ENCODE data around the gene VPS33B. TPM values are rescaled to one million over a fixed set of nuclear protein-coding genes. Genes with fewer than 3 reads are reported as not detected.

Gene VPS33B
- polyA plus RNA-seq, 12 donors: 7.1 to 46.9 (median 11.2) TPM; not detected in 1

- no peak for DNase-seq
Measured at GRCh38 chr15:90952901-90953677, 69.3 kb downstream of the VPS33B start.

- no peak for DNase-seq
Measured at GRCh38 chr15:90950676-90951075, 71.7 kb downstream of the VPS33B start.

- DNase-seq: no peak
Measured at GRCh38 chr15:90949979-90950675, 72.3 kb downstream of the VPS33B start.

Other genes starting within 250 kb of the VPS33B start
- 10 to 100 TPM in 11 of 12 donors, not detected in 1; 21.5 to 53.8 (median 27.9) TPM for gene FURIN, start 154.0 kb downstream of the VPS33B start, polyA plus RNA-seq (ENCODE audit: insufficient read length in 12 of 12)
- 10 to 100 TPM in 9 of 12 donors, 1 to 10 TPM in 2, not detected in 1; 7.8 to 24.1 (median 11.4) TPM for gene FES, start 138.1 kb downstream of the VPS33B start, polyA plus RNA-seq (ENCODE audit: insufficient read length in 12 of 12)
- gene MAN2A2, start 119.3 kb downstream of the VPS33B start, polyA plus RNA-seq (ENCODE audit: insufficient read length in 12 of 12): 10 to 100 TPM in 11 of 12 donors, not detected in 1; 25.4 to 66.1 (median 35.7) TPM
- gene HDDC3, start 90.0 kb downstream of the VPS33B start, polyA plus RNA-seq (ENCODE audit: insufficient read length in 12 of 12): 10 to 100 TPM in 2 of 12 donors, 1 to 10 TPM in 9, not detected in 1; 7.2 to 12.6 (median 8.9) TPM
- 10 to 100 TPM in 11 of 12 donors, not detected in 1; 21.8 to 49.6 (median 26.0) TPM for gene UNC45A, start 87.3 kb downstream of the VPS33B start, polyA plus RNA-seq (ENCODE audit: insufficient read length in 12 of 12)
- gene RCCD1, start 67.7 kb downstream of the VPS33B start, polyA plus RNA-seq (ENCODE audit: insufficient read length in 12 of 12): 10 to 100 TPM in 10 of 12 donors, 1 to 10 TPM in 1, not detected in 1; 9.9 to 24.5 (median 13.6) TPM
- gene PRC1, start 28.1 kb downstream of the VPS33B start, polyA plus RNA-seq (ENCODE audit: insufficient read length in 12 of 12): 10 to 100 TPM in 11 of 12 donors, not detected in 1; 28.7 to 93.6 (median 44.7) TPM
- 1 to 10 TPM in 10 of 12 donors, under 1 TPM in 1, not detected in 1; 0.94 to 5.4 (median 3.1) TPM for gene SV2B, start 77.7 kb upstream of the VPS33B start, polyA plus RNA-seq (ENCODE audit: insufficient read length in 12 of 12)

Measured in muscle of arm (tissue), 12 donors.